GM21825 (cell line): Measurements from ENCODE around the gene AK5.
"Not testable (repeated sequence)": the region's sequence is repeated elsewhere in the genome, so short reads cannot be mapped to it uniquely, and the experiment has no call there.

Experiments
- ATAC-seq: cut with Tn5 transposase; IDR thresholded peaks from one replicate; pipeline ENCODE4 v1.9.1; 2021; ENCODE audit warnings: mild to moderate bottlenecking, moderate library complexity; ENCODE audit not compliant: unreplicated experiment

AK5 gene

GRCh38 chr1:77283701-77284425 is 2.0 kb downstream of the AK5 start:
- ATAC-seq: no peak

GRCh38 chr1:77287535-77287934 is 5.7 kb downstream of the AK5 start:
- ATAC-seq: no peak

GRCh38 chr1:77288275-77288674 is 6.5 kb downstream of the AK5 start:
- ATAC-seq: no peak

- ATAC-seq: no peak
These were observed 8.8 kb downstream of the AK5 start for GRCh38 chr1:77290576-77290975.

- no peak for ATAC-seq
These were observed 10.7 kb downstream of the AK5 start for GRCh38 chr1:77292551-77292950.

- ATAC-seq: no peak
These were observed 18.7 kb downstream of the AK5 start for GRCh38 chr1:77300566-77300965.

GRCh38 chr1:77303387-77303786 is 21.6 kb downstream of the AK5 start:
- no peak for ATAC-seq

- no peak for ATAC-seq
These were observed 27.2 kb downstream of the AK5 start for GRCh38 chr1:77308889-77309621.

GRCh38 chr1:77310924-77311323 is 29.1 kb downstream of the AK5 start:
- ATAC-seq: no peak

- ATAC-seq: not testable (repeated sequence)
These were observed 30.5 kb downstream of the AK5 start for GRCh38 chr1:77312364-77312763.

- no peak for ATAC-seq
These were observed 31.7 kb downstream of the AK5 start for GRCh38 chr1:77313491-77313890.

GRCh38 chr1:77316006-77316405 is 34.2 kb downstream of the AK5 start:
- ATAC-seq: no peak

- ATAC-seq: no peak
These were observed 35.1 kb downstream of the AK5 start for GRCh38 chr1:77316966-77317365.

GRCh38 chr1:77319036-77319705 is 37.4 kb downstream of the AK5 start:
- ATAC-seq: no peak

GRCh38 chr1:77322061-77322900 is 40.5 kb downstream of the AK5 start:
- ATAC-seq: no peak

- no peak for ATAC-seq
These were observed 51.7 kb downstream of the AK5 start for GRCh38 chr1:77333501-77333900.

GRCh38 chr1:77336729-77337128 is 54.9 kb downstream of the AK5 start:
- ATAC-seq: no peak

GRCh38 chr1:77339326-77339725 is 57.5 kb downstream of the AK5 start:
- ATAC-seq: no peak

GRCh38 chr1:77341195-77341594 is 59.4 kb downstream of the AK5 start:
- no peak for ATAC-seq

- ATAC-seq: no peak
These were observed 60.9 kb downstream of the AK5 start for GRCh38 chr1:77342745-77343144.

GRCh38 chr1:77347646-77348045 is 65.8 kb downstream of the AK5 start:
- no peak for ATAC-seq
